GM12872 (cell line): ENCODE results near the gene C19orf53.

ENCODE experiments used
- TF ChIP-seq, protein P1 (sequence below): IDR thresholded peaks from 3 replicates; pipeline ENCODE4 v1.5.1; 2011; ENCODE audit warnings: low read depth, mild to moderate bottlenecking, low read length, moderate library complexity; ENCODE audit not compliant: insufficient read depth

Gene C19orf53

DNA sequence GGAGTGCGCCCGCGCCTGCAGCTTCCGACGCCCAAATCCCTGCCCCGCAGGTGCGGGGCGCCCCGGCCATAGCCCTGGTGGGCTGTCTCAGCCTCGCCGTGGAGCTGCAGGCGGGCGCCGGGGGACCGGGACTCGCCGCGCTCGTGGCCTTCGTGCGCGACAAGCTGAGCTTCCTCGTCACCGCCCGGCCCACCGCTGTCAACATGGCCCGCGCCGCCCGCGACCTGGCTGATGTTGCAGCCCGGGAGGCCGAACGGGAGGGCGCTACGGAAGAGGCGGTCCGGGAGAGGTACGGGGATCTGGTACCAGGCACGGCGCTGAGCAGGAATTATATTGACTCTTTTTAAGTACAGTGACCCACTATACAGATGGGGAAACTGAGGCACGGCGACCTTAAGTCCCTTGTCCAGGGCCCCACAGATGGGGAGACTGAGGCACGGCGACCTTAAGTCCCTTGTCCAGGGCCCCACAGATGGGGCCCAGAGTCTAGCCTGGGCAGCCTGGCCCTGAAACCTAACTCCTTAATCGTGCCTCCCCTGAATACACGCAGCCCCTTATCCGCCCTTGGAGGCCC is 9.3 kb upstream of the C19orf53 start:
- TF ChIP-seq, protein P1, sequence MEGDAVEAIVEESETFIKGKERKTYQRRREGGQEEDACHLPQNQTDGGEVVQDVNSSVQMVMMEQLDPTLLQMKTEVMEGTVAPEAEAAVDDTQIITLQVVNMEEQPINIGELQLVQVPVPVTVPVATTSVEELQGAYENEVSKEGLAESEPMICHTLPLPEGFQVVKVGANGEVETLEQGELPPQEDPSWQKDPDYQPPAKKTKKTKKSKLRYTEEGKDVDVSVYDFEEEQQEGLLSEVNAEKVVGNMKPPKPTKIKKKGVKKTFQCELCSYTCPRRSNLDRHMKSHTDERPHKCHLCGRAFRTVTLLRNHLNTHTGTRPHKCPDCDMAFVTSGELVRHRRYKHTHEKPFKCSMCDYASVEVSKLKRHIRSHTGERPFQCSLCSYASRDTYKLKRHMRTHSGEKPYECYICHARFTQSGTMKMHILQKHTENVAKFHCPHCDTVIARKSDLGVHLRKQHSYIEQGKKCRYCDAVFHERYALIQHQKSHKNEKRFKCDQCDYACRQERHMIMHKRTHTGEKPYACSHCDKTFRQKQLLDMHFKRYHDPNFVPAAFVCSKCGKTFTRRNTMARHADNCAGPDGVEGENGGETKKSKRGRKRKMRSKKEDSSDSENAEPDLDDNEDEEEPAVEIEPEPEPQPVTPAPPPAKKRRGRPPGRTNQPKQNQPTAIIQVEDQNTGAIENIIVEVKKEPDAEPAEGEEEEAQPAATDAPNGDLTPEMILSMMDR = no peak

DNA sequence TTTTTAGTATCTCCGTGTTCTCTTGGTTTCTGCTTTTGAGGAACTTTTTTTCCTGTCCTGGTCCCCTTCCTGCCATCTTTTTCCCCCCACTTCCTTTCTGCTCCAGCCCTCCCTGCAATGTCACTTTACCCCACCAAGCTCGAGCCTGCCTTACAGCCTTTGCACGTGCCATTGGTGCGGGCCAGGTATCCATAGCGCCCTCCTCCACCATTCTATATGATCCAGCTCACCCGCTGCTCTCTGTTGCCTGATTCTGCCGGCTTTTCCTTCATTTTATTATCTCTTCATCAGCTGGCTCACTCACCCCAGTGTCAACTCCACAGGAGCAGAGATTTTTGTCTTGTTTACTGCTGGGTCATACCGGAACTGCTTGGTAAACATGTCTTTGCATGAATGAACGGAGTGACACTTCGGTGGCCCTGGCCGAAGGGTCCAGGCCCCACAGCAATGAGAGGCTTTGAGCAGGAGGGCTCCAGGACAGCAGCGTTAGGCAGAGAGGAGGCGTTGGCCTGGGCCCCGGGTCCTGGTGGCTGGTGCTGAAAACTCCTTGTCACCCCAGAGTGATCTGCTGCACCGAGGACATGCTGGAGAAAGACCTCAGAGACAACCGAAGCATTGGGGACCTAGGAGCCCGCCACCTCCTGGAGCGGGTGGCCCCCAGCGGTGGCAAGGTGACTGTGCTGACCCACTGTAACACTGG is 8.7 kb upstream of the C19orf53 start:
- TF ChIP-seq, protein P1 = no peak

DNA sequence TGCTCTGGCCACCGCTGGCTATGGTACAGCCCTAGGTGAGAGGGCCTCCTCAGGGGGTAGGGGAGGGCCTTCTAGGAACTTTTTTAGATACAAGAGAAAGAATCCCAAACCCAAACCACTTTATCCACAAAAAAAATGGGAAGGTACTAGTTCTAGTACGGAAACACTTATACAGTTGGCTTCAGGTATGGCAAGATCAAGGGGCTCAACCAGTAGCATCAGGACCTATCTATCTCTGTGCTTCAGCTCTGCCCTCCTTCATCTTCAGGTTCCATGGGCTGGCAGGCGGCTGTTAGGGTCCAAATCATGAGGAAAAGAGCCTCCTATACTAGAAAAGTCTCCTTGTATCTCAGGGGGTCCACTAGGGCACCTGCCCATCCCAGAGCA is 8.2 kb upstream of the C19orf53 start:
- TF ChIP-seq, protein P1 = no peak

DNA sequence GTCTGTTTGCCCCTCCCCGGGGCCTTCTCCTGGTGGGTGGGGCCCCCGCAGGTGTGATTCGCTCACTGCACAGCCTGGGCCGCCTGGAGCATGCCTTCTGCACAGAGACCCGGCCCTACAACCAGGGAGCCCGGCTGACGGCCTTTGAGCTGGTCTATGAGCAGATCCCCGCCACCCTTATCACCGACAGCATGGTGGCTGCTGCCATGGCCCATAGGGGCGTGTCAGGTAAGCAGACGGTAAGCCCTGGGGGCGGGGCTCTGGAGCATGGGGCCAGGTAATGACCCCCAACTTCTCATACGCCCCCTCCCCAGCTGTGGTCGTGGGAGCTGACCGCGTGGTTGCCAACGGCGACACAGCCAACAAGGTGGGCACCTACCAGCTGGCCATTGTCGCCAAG is 5.7 kb upstream of the C19orf53 start:
- TF ChIP-seq, protein P1 = no peak

DNA sequence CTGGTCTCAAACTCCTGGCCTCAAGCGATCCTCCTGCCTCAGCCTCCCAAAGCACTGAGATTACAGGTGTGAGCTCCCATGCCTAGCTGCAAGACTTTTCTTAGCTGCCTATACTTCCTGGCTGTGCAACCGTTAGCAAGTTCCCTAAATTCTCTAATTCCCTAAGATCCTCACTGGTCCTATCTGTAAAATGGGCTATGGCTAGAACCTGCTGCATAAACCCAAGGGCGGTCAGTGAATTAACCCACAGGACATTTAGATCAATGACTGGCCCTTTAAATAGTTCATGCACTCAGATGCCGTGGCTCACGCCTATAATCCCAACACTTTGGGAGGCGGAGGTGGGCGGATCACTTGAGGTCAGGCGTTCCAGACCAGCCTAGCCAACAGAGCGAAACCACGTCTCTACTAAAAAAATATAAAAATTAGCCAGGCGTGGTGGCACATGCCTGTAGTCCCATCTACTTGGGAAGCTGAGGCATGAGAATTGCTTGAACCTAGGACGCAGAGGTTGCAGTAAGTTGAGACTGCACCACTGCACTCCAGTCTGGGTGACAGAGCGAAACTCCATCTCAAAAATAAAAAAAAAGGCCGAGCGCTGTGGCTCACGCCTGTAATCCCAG is 4.1 kb upstream of the C19orf53 start:
- TF ChIP-seq, protein P1 = no peak

DNA sequence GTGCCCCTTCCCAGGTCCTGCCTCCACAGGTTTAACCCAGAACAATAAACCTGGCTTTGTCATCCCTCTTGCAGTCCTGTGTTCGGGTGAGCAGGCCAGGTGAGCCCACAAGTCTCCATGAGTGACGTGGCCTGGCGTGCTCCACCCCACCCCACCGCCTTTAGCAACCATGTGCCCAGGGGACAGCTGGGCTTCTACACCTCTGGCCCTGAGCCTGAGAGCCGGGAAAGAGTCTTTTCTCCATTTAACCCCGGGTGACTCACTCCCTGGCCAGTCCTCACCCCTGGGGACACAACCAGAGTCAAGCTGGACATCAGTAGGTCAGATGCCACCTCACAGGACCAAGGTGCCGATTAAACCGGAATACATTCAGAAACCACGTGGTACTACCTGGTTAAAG is 4.1 kb downstream of the C19orf53 start:
- TF ChIP-seq, protein P1 = no peak

DNA sequence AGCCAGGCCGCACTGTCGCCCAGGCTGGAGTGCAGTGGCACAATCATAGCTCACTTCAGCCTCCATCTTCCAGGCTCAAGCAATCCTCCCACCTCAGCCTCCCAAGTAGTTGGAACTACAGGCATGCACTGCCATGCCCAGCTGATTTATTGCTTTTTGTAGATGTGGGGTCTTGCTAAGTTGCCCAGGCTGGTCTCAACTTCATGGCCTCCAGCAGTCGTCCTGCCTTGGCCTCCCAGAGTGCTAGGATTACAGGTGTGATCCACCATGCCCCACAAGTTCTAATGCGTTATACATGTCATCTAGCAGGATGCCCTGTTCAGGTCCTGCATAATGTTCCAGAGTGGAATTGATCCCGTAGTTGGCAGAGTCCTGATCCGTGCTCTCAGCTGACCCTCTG is 4.6 kb downstream of the C19orf53 start:
- TF ChIP-seq, protein P1 = no peak
